Fibroblast of villous mesenchyme (primary cell): ENCODE data around the gene ULK2. TPM values are rescaled to one million over a fixed set of nuclear protein-coding genes. Genes with fewer than 3 reads are reported as not detected.

Source experiments
- DNase-seq: peaks from one replicate; pipeline ENCODE4 v3.0.0-alpha.2; 2010; ENCODE audit warnings: low read depth
- H3K4me3 ChIP-seq: 2 replicates; pipeline ENCODE4 v1.5.1; 2011; ENCODE audit warnings: low read depth, mild to moderate bottlenecking, low read length
- CTCF ChIP-seq: IDR thresholded peaks from 2 replicates; pipeline ENCODE4 v1.5.1; 2012; ENCODE audit warnings: low read depth, mild to moderate bottlenecking, low read length; ENCODE audit not compliant: insufficient read depth
- total RNA-seq: library from RNA; depleted of rRNA; stranded (reverse); fragments of >200 nt; gene quantifications from 2 replicates; pipeline ENCODE4 v1.2.3, GENCODE V29; 2012

ULK2 gene
- total RNA-seq, 1 donor, result 16.8 TPM

- H3K4me3 ChIP-seq, result no peak overlapping the region
- DNase-seq, result peak; percentile 61
- no peak for TF ChIP-seq CTCF
Measured at GRCh38 chr17:19787733-19788357, 79.9 kb downstream of the ULK2 start.

- peak; percentile 3 for TF ChIP-seq CTCF
- no peak for DNase-seq
- no peak overlapping the region for H3K4me3 ChIP-seq
Measured at GRCh38 chr17:19785854-19786253, 81.9 kb downstream of the ULK2 start.

- TF ChIP-seq CTCF, result no peak
Measured at GRCh38 chr17:19781488-19782458, 86.0 kb downstream of the ULK2 start.

GRCh38 chr17:19780846-19781245 lies 86.9 kb downstream of the ULK2 start:
- TF ChIP-seq CTCF, result no peak

More at GRCh38 chr17:19781488-19782458, 86.0 kb downstream of the ULK2 start:
- no peak for DNase-seq
- no peak overlapping the region for H3K4me3 ChIP-seq

GRCh38 chr17:19773534-19773933 lies 94.2 kb downstream of the ULK2 start:
- TF ChIP-seq CTCF, result no peak
- no peak for DNase-seq
- H3K4me3 ChIP-seq, result no peak overlapping the region

More at GRCh38 chr17:19780846-19781245, 86.9 kb downstream of the ULK2 start:
- H3K4me3 ChIP-seq, result no peak overlapping the region
- no peak for DNase-seq

- H3K4me3 ChIP-seq, result no peak overlapping the region
- no peak for TF ChIP-seq CTCF
- DNase-seq, result no peak
Measured at GRCh38 chr17:19771971-19772630, 95.6 kb downstream of the ULK2 start.
